Gastrocnemius medialis (tissue), 4 donors: ENCODE results near the gene EPSTI1. TPM values are rescaled to one million over a fixed set of nuclear protein-coding genes. Genes with fewer than 3 reads are reported as not detected.
"Not testable (repeated sequence)": the region's sequence is repeated elsewhere in the genome, so short reads cannot be mapped to it uniquely, and the experiment has no call there.

Experiments used
- ATAC-seq, 2 donors: fragments of 150-250 bp; one replicate each; pipeline ENCODE4 v1.9.1; 2016
- DNase-seq, 2 donors: peaks; one replicate each; pipeline ENCODE4 v3.0.0-alpha.2; 2019
- H3K27ac ChIP-seq, 4 donors: fragments of 200-600 bp; sonication (generic); 1 replicate in 1 of 4; 2 replicates in 3 of 4; pipeline ENCODE4 v1.5.1; 2016 to 2018; ENCODE audit warnings: mild to moderate bottlenecking in 2 of 4, moderate library complexity in 1 of 4
- H3K27me3 ChIP-seq, 3 donors: fragments of 200-600 bp; sonication (generic) in 2 of 3; 1 replicate in 1 of 3; 2 replicates in 2 of 3; pipeline versions ENCODE4 v1.5.1 to v1.6.0; 2016 to 2019; ENCODE audit warnings: mild to moderate bottlenecking in 1 of 3, moderate library complexity in 1 of 3
- H3K36me3 ChIP-seq, 2 donors: fragments of 200-600 bp; sonication (generic) in 1 of 2; one replicate each; pipeline ENCODE4 v1.5.1; 2017 to 2018
- H3K4me1 ChIP-seq, 2 donors: fragments of 200-600 bp; sonication (generic) in 1 of 2; one replicate each; pipeline ENCODE4 v1.5.1; 2016 to 2017; ENCODE audit warnings: mild to moderate bottlenecking in 2 of 2
- H3K4me3 ChIP-seq, 4 donors: fragments of 200-600 bp; sonication (generic) in 3 of 4; 1 replicate in 1 of 4; 2 replicates in 3 of 4; pipeline ENCODE4 v1.5.1; 2016 to 2019; ENCODE audit warnings: mild to moderate bottlenecking in 2 of 4
- H3K9me3 ChIP-seq, 3 donors: fragments of 200-600 bp; sonication (generic) in 2 of 3; 1 replicate in 1 of 3; 2 replicates in 2 of 3; pipeline ENCODE4 v1.5.1; 2016 to 2019
- CTCF ChIP-seq, 5 experiments: fragments of 450-650 bp in 3 of 5; fragments of 200-600 bp in 2 of 5; sonication (generic) in 2 of 5; IDR thresholded peaks in 4 of 5; conservative IDR thresholded peaks in 1 of 5; 1 replicate in 4 of 5; 2 replicates in 1 of 5; pipeline ENCODE4 v1.5.1; 2016 to 2019; ENCODE audit warnings: antibody characterized with exemption in 5 of 5, mild to moderate bottlenecking in 3 of 5, moderate library complexity in 3 of 5
- POLR2A ChIP-seq, 2 donors: fragments of 450-650 bp; IDR thresholded peaks; one replicate each; pipeline ENCODE4 v1.6.1; 2017; ENCODE audit warnings: antibody characterized with exemption in 2 of 2, mild to moderate bottlenecking in 2 of 2, moderate library complexity in 2 of 2
- in situ Hi-C, 4 donors: fragments of 200-750 bp; cut with MboI; loops; one replicate each; pipeline versions ENCODE4 v1.15.0 to v1.8.0; 2017; ENCODE audit warnings: low sequenced_read_pairs in 4 of 4
- intact Hi-C: fragments of 100-400 bp; cut with DNase I; formaldehyde crosslinking; loops from one replicate; pipeline ENCODE4 v1.15.1; 2023; ENCODE audit warnings: low total_unique reads
- total RNA-seq, 4 donors: library from RNA; depleted of rRNA; stranded (reverse); fragments of >200 nt; gene quantifications; one replicate each; pipeline versions ENCODE4 v1.1.0 to v1.2.3, GENCODE V29; 2016

The EPSTI1 gene
- total RNA-seq, 4 donors from 2014 or later = 0.42 to 2.0 (median 0.65) TPM

- no peaks in the 10 kb centered on the region for H3K27me3 ChIP-seq
- in situ Hi-C loops = no loop called here
These were observed 124.8 kb downstream of the EPSTI1 start for GRCh38 chr13:42867232-42867631.

GRCh38 chr13:42865768-42866102 is 126.3 kb downstream of the EPSTI1 start:
- no peak for TF ChIP-seq CTCF (IDR thresholded peaks at IDR 0.05 in 4 of 5, conservative IDR thresholded peaks at IDR 0.05 in 1 of 5)
- TF ChIP-seq POLR2A (IDR thresholded peaks at IDR 0.05) = no peak
- Histone ChIP-seq H3K27me3 (no peaks in the 10 kb centered on the region), H3K9me3 (no peaks in the 10 kb centered on the region), H3K4me3 (no peak overlapping the region), H3K36me3 (no peaks in the 10 kb centered on the region), H3K27ac (no peak overlapping the region), H3K4me1 (no peaks in the 10 kb centered on the region)
- ATAC-seq (no peak), DNase-seq (no peak)
- intact Hi-C loops (no loop called here), in situ Hi-C loops (no loop called here)

More at GRCh38 chr13:42867232-42867631, 124.8 kb downstream of the EPSTI1 start:
- no peak overlapping the region for H3K4me3 ChIP-seq
- intact Hi-C loops = no loop called here
- no peaks in the 10 kb centered on the region for H3K4me1 ChIP-seq
- ATAC-seq = no peak
- no peak for DNase-seq
- no peaks in the 10 kb centered on the region for H3K36me3 ChIP-seq
- TF ChIP-seq POLR2A (IDR thresholded peaks at IDR 0.05) (no peak), CTCF (IDR thresholded peaks at IDR 0.05 in 4 of 5, conservative IDR thresholded peaks at IDR 0.05 in 1 of 5) (no peak)
- no peak overlapping the region for H3K27ac ChIP-seq
- H3K9me3 ChIP-seq = no peaks in the 10 kb centered on the region

GRCh38 chr13:42864952-42865767 is 126.9 kb downstream of the EPSTI1 start:
- Histone ChIP-seq H3K4me3 (no peak overlapping the region), H3K27ac (no peak overlapping the region), H3K4me1 (no peaks in the 10 kb centered on the region), H3K27me3 (no peaks in the 10 kb centered on the region), H3K36me3 (no peaks in the 10 kb centered on the region), H3K9me3 (no peaks in the 10 kb centered on the region)
- intact Hi-C loops = no loop called here
- no peak for ATAC-seq
- no peak for TF ChIP-seq POLR2A (IDR thresholded peaks at IDR 0.05)
- TF ChIP-seq CTCF (IDR thresholded peaks at IDR 0.05 in 4 of 5, conservative IDR thresholded peaks at IDR 0.05 in 1 of 5) = no peak
- no peak for DNase-seq
- in situ Hi-C loops = no loop called here

GRCh38 chr13:42862370-42862769 is 129.7 kb downstream of the EPSTI1 start:
- in situ Hi-C loops, DNase-seq, H3K27me3 ChIP-seq, ATAC-seq, intact Hi-C loops, H3K36me3 ChIP-seq, H3K4me1 ChIP-seq, H3K27ac ChIP-seq, H3K9me3 ChIP-seq, H3K4me3 ChIP-seq: not testable (repeated sequence)

- DNase-seq = no peak
- Histone ChIP-seq H3K36me3 (no peaks in the 10 kb centered on the region), H3K4me3 (no peak overlapping the region), H3K4me1 (no peaks in the 10 kb centered on the region), H3K27ac (no peak overlapping the region), H3K9me3 (no peaks in the 10 kb centered on the region), H3K27me3 (no peaks in the 10 kb centered on the region)
- in situ Hi-C loops (no loop called here), intact Hi-C loops (no loop called here)
- TF ChIP-seq CTCF (IDR thresholded peaks at IDR 0.05 in 4 of 5, conservative IDR thresholded peaks at IDR 0.05 in 1 of 5) = no peak
- no peak for TF ChIP-seq POLR2A (IDR thresholded peaks at IDR 0.05)
- no peak for ATAC-seq
These were observed 131.6 kb downstream of the EPSTI1 start for GRCh38 chr13:42860485-42860884.
